Measurements from ENCODE around the gene TNFRSF19.

DNA sequence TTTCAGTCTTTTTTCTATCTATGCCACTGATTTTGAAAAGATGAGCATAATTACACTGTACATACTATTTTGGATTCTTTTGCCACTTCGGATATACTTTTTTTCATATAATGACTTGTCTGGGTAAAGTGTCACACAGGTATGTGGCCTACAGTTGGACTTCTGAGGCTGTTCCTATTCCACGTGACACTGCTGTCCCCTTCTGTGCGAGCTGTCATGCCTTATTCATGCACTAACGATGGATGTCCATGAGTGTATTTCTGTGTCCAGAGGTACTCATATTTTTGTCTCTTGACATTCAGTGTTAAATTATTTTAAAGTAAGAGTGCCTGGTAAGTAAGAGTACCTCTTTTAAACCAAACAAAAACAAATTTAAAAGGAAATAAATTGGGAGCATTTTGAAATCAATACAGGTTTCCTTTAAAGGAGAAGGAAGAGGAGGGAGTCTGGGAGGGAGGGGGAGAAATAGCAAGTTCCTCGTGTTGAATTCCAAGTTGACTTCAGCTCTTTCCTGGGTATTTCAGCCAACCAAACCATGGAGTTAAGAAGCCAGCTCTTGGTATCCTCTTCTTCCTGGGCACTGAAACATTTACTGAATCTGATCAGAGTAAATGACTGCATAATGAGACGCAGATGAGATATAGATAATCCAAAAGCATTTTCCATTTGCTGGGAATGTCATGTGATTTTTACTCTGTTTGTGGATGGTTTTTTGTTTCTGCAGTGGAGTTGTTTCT lies 61.3 kb downstream of the TNFRSF19 start:
- TF ChIP-seq POLR2AphosphoS5 (IDR thresholded peaks at IDR 0.05; ENCODE audit: low read depth, low read length): no peak
- TF ChIP-seq NFE2 (CRISPR knock-in tag; IDR thresholded peaks at IDR 0.05): no peak
- no peak for TF ChIP-seq TP53 (CRISPR knock-in tag; conservative IDR thresholded peaks at IDR 0.05)
- TF ChIP-seq JUND (CRISPR knock-in tag; IDR thresholded peaks at IDR 0.05): no peak
- TF ChIP-seq, protein P1, sequence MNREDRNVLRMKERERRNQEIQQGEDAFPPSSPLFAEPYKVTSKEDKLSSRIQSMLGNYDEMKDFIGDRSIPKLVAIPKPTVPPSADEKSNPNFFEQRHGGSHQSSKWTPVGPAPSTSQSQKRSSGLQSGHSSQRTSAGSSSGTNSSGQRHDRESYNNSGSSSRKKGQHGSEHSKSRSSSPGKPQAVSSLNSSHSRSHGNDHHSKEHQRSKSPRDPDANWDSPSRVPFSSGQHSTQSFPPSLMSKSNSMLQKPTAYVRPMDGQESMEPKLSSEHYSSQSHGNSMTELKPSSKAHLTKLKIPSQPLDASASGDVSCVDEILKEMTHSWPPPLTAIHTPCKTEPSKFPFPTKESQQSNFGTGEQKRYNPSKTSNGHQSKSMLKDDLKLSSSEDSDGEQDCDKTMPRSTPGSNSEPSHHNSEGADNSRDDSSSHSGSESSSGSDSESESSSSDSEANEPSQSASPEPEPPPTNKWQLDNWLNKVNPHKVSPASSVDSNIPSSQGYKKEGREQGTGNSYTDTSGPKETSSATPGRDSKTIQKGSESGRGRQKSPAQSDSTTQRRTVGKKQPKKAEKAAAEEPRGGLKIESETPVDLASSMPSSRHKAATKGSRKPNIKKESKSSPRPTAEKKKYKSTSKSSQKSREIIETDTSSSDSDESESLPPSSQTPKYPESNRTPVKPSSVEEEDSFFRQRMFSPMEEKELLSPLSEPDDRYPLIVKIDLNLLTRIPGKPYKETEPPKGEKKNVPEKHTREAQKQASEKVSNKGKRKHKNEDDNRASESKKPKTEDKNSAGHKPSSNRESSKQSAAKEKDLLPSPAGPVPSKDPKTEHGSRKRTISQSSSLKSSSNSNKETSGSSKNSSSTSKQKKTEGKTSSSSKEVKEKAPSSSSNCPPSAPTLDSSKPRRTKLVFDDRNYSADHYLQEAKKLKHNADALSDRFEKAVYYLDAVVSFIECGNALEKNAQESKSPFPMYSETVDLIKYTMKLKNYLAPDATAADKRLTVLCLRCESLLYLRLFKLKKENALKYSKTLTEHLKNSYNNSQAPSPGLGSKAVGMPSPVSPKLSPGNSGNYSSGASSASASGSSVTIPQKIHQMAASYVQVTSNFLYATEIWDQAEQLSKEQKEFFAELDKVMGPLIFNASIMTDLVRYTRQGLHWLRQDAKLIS (CRISPR knock-in tag; IDR thresholded peaks at IDR 0.05): no peak
- TF ChIP-seq FOSL2 (CRISPR knock-in tag; IDR thresholded peaks at IDR 0.05): no peak
- no peak for TF ChIP-seq GABPA (IDR thresholded peaks at IDR 0.05; ENCODE audit: low read depth, low read length)
- TF ChIP-seq GABPA (CRISPR knock-in tag; IDR thresholded peaks at IDR 0.05; ENCODE audit: low read depth): no peak
- no peak for TF ChIP-seq ZNF75D (CRISPR knock-in tag; IDR thresholded peaks at IDR 0.05; ENCODE audit: borderline replicate concordance)
- no peak for TF ChIP-seq SOX6 (IDR thresholded peaks at IDR 0.05)
- no peak for TF ChIP-seq SOX6 (CRISPR knock-in tag; IDR thresholded peaks at IDR 0.05)
- TF ChIP-seq, protein P2, sequence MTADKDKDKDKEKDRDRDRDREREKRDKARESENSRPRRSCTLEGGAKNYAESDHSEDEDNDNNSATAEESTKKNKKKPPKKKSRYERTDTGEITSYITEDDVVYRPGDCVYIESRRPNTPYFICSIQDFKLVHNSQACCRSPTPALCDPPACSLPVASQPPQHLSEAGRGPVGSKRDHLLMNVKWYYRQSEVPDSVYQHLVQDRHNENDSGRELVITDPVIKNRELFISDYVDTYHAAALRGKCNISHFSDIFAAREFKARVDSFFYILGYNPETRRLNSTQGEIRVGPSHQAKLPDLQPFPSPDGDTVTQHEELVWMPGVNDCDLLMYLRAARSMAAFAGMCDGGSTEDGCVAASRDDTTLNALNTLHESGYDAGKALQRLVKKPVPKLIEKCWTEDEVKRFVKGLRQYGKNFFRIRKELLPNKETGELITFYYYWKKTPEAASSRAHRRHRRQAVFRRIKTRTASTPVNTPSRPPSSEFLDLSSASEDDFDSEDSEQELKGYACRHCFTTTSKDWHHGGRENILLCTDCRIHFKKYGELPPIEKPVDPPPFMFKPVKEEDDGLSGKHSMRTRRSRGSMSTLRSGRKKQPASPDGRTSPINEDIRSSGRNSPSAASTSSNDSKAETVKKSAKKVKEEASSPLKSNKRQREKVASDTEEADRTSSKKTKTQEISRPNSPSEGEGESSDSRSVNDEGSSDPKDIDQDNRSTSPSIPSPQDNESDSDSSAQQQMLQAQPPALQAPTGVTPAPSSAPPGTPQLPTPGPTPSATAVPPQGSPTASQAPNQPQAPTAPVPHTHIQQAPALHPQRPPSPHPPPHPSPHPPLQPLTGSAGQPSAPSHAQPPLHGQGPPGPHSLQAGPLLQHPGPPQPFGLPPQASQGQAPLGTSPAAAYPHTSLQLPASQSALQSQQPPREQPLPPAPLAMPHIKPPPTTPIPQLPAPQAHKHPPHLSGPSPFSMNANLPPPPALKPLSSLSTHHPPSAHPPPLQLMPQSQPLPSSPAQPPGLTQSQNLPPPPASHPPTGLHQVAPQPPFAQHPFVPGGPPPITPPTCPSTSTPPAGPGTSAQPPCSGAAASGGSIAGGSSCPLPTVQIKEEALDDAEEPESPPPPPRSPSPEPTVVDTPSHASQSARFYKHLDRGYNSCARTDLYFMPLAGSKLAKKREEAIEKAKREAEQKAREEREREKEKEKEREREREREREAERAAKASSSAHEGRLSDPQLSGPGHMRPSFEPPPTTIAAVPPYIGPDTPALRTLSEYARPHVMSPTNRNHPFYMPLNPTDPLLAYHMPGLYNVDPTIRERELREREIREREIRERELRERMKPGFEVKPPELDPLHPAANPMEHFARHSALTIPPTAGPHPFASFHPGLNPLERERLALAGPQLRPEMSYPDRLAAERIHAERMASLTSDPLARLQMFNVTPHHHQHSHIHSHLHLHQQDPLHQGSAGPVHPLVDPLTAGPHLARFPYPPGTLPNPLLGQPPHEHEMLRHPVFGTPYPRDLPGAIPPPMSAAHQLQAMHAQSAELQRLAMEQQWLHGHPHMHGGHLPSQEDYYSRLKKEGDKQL (CRISPR knock-in tag; IDR thresholded peaks at IDR 0.05; ENCODE audit: low read depth): no peak
- no peak for TF ChIP-seq PHF20 (CRISPR knock-in tag; IDR thresholded peaks at IDR 0.05)
- no peak for TF ChIP-seq ZNF776 (CRISPR knock-in tag; IDR thresholded peaks at IDR 0.05)
- TF ChIP-seq, protein P3, sequence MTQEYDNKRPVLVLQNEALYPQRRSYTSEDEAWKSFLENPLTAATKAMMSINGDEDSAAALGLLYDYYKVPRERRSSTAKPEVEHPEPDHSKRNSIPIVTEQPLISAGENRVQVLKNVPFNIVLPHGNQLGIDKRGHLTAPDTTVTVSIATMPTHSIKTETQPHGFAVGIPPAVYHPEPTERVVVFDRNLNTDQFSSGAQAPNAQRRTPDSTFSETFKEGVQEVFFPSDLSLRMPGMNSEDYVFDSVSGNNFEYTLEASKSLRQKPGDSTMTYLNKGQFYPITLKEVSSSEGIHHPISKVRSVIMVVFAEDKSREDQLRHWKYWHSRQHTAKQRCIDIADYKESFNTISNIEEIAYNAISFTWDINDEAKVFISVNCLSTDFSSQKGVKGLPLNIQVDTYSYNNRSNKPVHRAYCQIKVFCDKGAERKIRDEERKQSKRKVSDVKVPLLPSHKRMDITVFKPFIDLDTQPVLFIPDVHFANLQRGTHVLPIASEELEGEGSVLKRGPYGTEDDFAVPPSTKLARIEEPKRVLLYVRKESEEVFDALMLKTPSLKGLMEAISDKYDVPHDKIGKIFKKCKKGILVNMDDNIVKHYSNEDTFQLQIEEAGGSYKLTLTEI (CRISPR knock-in tag; conservative IDR thresholded peaks at IDR 0.05): no peak
- no peak for TF ChIP-seq ZFP36L1 (CRISPR knock-in tag; IDR thresholded peaks at IDR 0.05)
